ENCODE results near the gene LAMA3.

- TF ChIP-seq CTCF (conservative IDR thresholded peaks at IDR 0.05; ENCODE audit: low read length) (0 out of 2 replicates have a peak, but pooled peaks have one; percentile 9), EZH2phosphoT487 (IDR thresholded peaks at IDR 0.05; ENCODE audit: borderline replicate concordance) (no peak)
These were observed 20.8 kb downstream of the LAMA3 start for GRCh38 chr18:23710068-23710527.

Measured in Loucy (cell line).